Measurements from ENCODE around the gene HTR4. TPM values are rescaled to one million over a fixed set of nuclear protein-coding genes. Genes with fewer than 3 reads are reported as not detected.

Gene HTR4
- total and polyA plus RNA-seq, 2 donors (not counting 3 experiments of a cell fraction or from before 2014, with no cell fraction given): not detected

DNA sequence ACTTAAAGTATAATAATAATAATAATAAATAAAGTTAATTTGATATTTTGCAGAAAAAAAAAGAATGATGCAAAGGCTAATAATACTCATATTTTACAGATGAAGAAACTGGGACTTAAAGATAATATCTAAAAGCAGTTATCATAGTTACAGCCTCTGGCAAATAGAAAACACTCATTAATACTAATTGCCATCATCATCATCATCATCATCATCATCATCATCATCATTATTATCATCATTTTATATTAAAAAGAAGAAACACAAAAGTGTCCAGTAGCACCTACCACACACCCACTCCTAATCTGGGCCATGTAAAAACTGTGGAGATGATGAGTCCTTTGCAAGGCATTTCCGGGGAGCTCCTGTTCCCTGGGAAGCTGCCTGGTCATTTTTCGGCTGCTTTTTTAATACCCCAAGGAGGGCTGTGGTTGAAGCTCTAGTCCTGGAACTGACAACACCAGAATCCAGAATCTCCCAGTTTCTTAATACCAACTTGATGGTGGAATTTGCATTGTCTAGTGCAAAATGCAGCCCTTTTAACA lies 70.8 kb downstream of the HTR4 start:
- DNase-seq (ENCODE audit: low read depth, low spot score) (no peak), FAIRE-seq (no peak)
- Histone ChIP-seq H3K9me3 (replicated peaks; ENCODE audit: control insufficient read depth, insufficient read depth, low read length) (no peaks in the 10 kb centered on the region), H3K27ac (ENCODE audit: insufficient read depth, low read depth, low read length) (no peak overlapping the region), H3K36me3 (ENCODE audit: control insufficient read depth in 2 of 2, extremely low read depth in 1 of 2, insufficient read depth in 2 of 2, low read length in 2 of 2) (no peaks in the 10 kb centered on the region), H3K9ac (replicated peaks; ENCODE audit: extremely low read depth, insufficient read depth, low read length) (no peak overlapping the region), H3K4me2 (ENCODE audit: insufficient read depth, low read length) (no peak overlapping the region), H3K79me2 (ENCODE audit: control insufficient read depth, insufficient read depth, low read length) (no peaks in the 10 kb centered on the region), H3K9me1 (replicated peaks; ENCODE audit: control insufficient read depth, extremely low read depth, insufficient read depth, low read length) (no peaks in the 10 kb centered on the region), H2AFZ (ENCODE audit: low read depth, low read length) (no peak overlapping the region), H4K20me1 (replicated peaks; ENCODE audit: control insufficient read depth, extremely low read depth, insufficient read depth, low read length) (no peaks in the 10 kb centered on the region), H3K4me3 (replicated peaks in 1 of 3; ENCODE audit: insufficient read depth in 1 of 3, low read depth in 1 of 3, low read length in 3 of 3) (no peak overlapping the region), H3K27me3 (ENCODE audit: control insufficient read depth in 2 of 2, insufficient read depth in 2 of 2, low read length in 2 of 2) (peaks cover 2 to 6% of the 10 kb centered on the region in 2 experiments), H3K4me1 (ENCODE audit: control insufficient read depth, extremely low read depth, insufficient read depth, low read length) (no peaks in the 10 kb centered on the region)
- BruUV-seq (replicated peaks): no TSS peak
- ChIA-PET POLR2A (no interaction called here), CTCF (no interaction called here)
- intact Hi-C loops (cut with micrococcal nuclease) (no loop called here), dilution Hi-C loops (cut with MboI; ENCODE audit: extremely low pct_ligation_motif_present, low sequenced_read_pairs) (no loop called here)
- no peak for TF ChIP-seq JUN (IDR thresholded peaks at IDR 0.05; ENCODE audit: borderline replicate concordance, insufficient read depth, insufficient read length, low read depth)
- TF ChIP-seq FOS (IDR thresholded peaks at IDR 0.05; ENCODE audit: borderline replicate concordance, insufficient read depth, low read length): no peak
- TF ChIP-seq, protein P1, sequence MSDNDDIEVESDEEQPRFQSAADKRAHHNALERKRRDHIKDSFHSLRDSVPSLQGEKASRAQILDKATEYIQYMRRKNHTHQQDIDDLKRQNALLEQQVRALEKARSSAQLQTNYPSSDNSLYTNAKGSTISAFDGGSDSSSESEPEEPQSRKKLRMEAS (IDR thresholded peaks at IDR 0.05; ENCODE audit: insufficient read depth, insufficient read length): no peak
- TF ChIP-seq GATA2 (IDR thresholded peaks at IDR 0.05; ENCODE audit: insufficient read depth, insufficient read length, low read depth, low read length): no peak
- TF ChIP-seq POLR2AphosphoS5 (IDR thresholded peaks at IDR 0.05; ENCODE audit: insufficient read depth, low read depth, low read length): no peak
- TF ChIP-seq MYC (IDR thresholded peaks at IDR 0.05; ENCODE audit: low read depth, low read length): no peak
- no peak for TF ChIP-seq EZH2 (IDR thresholded peaks at IDR 0.05; ENCODE audit: borderline replicate concordance, low read depth, low read length, severe bottlenecking)
- TF ChIP-seq, protein P2, sequence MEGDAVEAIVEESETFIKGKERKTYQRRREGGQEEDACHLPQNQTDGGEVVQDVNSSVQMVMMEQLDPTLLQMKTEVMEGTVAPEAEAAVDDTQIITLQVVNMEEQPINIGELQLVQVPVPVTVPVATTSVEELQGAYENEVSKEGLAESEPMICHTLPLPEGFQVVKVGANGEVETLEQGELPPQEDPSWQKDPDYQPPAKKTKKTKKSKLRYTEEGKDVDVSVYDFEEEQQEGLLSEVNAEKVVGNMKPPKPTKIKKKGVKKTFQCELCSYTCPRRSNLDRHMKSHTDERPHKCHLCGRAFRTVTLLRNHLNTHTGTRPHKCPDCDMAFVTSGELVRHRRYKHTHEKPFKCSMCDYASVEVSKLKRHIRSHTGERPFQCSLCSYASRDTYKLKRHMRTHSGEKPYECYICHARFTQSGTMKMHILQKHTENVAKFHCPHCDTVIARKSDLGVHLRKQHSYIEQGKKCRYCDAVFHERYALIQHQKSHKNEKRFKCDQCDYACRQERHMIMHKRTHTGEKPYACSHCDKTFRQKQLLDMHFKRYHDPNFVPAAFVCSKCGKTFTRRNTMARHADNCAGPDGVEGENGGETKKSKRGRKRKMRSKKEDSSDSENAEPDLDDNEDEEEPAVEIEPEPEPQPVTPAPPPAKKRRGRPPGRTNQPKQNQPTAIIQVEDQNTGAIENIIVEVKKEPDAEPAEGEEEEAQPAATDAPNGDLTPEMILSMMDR (IDR thresholded peaks at IDR 0.05; ENCODE audit: extremely low read depth in 1 of 2, insufficient read depth in 1 of 2, low read depth in 1 of 2, low read length in 2 of 2): no peak
- no peak for TF ChIP-seq POLR2A (IDR thresholded peaks at IDR 0.05; ENCODE audit: low read depth, low read length)
